T-helper 1 cell treated with Interleukin-12 subunit alpha and Interleukin-12 subunit beta and Interleukin-4 antibody, amounts not matched to agents 30 ng/mL and 1 ng/mL, for 36 hours (primary cell): ENCODE data around the gene KIAA0586. TPM values are rescaled to one million over a fixed set of nuclear protein-coding genes. Genes with fewer than 3 reads are reported as not detected.
"Not testable (repeated sequence)": the region's sequence is repeated elsewhere in the genome, so short reads cannot be mapped to it uniquely, and the experiment has no call there.

Source experiments
- intact Hi-C: fragments of 100-400 bp; cut with micrococcal nuclease; formaldehyde crosslinking; loops from one replicate; pipeline ENCODE4 v1.15.1; 2024
- total RNA-seq: library from RNA; stranded (reverse); gene quantifications from 2 replicates; pipeline ENCODE4 v1.2.3, GENCODE V29; 2022

The KIAA0586 gene
- total RNA-seq, 1 donor from 2014 or later, result 26.9 TPM

GRCh38 chr14:58463147-58463546 is 35.6 kb downstream of the KIAA0586 start:
- intact Hi-C loops, result no loop called here

- intact Hi-C loops, result no loop called here
Measured at GRCh38 chr14:58464652-58465051, 37.1 kb downstream of the KIAA0586 start.

DNA sequence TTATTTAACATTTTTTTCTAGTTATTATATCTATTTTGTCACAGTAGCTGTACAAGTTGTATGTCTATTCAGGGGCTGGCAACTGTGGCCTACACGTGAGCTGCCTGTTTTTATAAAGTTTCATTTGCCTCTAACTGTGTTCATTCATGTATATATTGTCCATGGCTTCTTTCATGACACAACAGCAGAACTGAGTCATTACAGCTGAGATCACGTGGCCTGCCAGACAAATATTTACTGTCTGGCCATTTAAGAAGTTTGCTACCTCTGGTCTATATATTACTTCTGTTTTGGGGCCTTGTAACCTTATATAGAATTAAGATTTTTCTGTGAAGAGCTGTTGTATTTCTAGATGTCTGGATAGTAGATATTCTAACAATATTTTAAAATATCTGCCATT is 37.9 kb downstream of the KIAA0586 start:
- intact Hi-C loops, result no loop called here

DNA sequence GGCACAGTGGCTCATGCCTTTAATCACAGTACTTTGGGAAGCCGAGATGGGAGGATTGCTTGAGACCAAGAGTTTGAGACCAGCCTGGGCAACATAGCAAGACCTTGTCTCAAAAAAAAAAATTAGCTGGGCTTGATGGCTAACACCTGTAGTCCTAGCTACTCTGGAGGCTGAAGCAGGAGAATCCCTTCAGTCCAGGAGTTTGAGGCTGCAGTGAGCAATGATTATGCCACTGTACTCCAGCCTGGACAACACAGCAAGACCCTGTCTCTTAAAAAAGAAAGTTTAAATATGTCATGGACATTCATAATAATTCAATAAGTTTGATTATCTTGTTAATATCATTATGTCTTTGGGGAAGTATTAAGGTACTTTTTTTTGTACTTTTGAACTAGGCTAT is 38.9 kb downstream of the KIAA0586 start:
- intact Hi-C loops, result no loop called here

DNA sequence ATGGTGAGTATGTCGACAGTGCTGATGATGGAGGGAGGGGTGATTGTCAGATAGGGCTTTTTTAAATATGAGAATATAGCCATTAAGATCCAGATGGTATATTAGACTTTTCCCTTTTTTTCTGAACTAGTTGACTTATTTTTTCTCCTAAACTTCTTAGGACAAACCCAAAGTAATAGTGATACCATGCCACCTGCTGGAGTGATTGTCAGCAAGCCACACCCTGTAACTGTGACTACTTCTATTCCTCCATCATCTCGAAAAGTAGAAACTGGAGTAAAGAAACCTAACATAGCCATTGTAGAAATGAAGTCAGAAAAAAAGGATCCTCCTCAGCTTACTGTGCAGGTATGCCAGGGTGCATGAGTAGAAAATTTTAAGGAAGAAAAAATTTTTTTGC is 40.1 kb downstream of the KIAA0586 start:
- intact Hi-C loops, result no loop called here

GRCh38 chr14:58469309-58469708 is 41.8 kb downstream of the KIAA0586 start:
- intact Hi-C loops, result no loop called here

GRCh38 chr14:58476320-58476719 is 48.8 kb downstream of the KIAA0586 start:
- intact Hi-C loops, result no loop called here

GRCh38 chr14:58477653-58478052 is 50.1 kb downstream of the KIAA0586 start:
- intact Hi-C loops, result no loop called here

- intact Hi-C loops, result not testable (repeated sequence)
Measured at GRCh38 chr14:58478329-58478728, 50.8 kb downstream of the KIAA0586 start.

DNA sequence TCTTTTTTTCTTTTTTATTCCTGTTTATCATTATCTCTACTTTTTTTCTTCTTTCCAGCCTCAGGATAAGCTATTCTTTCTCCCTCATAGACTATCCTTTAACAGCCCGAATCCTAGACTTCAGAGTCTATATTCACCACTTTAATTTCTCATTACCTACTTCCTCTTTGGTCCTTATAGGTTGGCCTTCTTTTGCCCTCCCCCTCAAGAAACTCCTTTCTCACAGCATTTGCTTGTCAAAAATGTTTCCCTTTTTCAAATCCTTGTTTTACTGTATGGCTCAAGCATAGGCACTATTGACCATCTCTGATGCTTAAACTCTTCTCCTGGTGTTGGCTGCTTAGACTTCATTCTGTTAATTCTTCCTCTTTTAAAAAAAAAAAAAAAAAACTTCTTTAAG is 52.5 kb downstream of the KIAA0586 start:
- intact Hi-C loops, result no loop called here

DNA sequence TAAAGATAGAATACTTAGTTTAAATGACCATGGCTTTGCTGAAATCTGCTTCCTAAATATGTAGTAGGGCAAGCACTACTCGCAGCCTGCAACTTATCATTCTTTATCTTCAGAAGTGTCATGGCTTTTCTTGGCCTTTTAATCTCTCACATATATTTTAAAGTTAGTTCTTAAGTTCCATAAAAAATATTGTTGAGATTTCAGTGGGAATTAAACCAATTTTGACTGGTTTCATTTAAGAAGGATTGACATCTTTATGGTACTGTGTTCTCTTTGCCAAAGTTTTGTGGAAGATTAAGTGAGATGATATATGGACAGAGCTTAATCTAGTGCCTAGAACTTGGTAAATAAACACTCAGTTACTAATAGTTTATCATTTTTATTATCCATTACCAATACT is 56.7 kb downstream of the KIAA0586 start:
- intact Hi-C loops, result no loop called here

DNA sequence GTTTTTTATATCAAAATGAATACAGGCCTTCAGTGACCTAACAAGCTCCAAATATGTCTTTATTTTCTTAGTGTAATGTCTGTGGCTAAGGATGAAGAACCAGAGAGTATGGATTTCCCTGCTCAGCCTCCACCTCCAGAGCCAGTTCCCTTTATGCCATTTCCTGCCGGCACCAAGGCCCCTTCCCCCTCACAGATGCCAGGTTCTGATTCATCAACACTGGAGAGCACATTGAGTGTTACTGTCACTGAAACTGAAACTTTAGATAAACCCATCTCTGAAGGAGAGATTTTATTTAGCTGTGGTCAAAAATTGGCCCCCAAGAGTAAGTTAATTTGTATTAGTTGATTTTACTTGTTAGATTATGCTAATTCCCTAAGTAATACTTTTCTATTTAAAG is 61.0 kb downstream of the KIAA0586 start:
- intact Hi-C loops, result no loop called here

DNA sequence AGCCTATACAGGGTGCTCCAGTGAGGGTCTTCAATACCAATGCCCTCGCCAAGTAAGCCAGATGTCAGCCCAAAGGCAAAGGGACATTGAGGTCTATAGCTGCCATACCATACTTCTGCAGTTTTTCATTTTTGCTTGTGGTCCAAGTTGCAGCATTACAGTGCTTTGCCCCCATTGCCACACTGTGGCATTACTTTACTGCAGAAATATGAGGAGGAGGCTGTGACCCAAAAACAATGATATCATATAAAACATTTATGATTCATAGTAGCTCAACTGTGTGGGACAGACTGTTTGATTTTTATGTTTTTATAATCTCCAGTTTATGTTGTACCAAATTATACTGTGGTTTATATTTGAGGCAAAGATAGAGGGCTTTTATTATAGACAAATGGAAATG is 64.1 kb downstream of the KIAA0586 start:
- intact Hi-C loops, result no loop called here

- intact Hi-C loops, result no loop called here
Measured at GRCh38 chr14:58492044-58492443, 64.5 kb downstream of the KIAA0586 start.

DNA sequence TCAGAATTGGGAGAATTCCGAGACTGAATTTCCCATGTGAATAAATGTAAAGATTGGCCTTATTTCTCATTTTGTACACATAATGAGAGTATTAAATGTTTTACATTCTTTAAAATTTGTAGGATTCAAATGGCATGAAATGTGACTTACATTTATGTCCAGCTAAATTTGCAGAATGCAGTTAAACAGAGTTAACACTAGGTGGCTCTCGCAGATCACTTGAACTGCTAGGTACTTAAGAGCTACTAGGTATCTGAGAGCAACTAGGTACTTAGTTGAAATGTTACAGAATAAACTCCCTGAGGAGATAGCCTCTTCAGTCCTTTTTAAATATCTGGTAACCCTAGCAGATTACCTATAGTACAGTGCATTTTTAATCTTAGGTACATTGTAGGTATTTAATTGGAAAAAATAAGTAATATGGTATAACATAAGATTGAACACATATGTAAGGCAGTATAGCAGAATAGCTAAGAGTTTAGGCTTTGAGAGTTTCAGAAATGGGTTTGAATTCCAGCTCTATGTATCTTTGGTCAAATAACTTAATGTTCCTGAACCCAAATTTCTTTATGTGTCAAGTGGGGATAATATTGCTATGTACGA is 73.8 kb downstream of the KIAA0586 start:
- intact Hi-C loops, result loop anchor here (1.0 to 5.0 kb wide), 9 partner anchors 71 to 1075 kb away; partner anchors contain the start of gene CCDC175

GRCh38 chr14:58513272-58513671 is 85.8 kb downstream of the KIAA0586 start:
- intact Hi-C loops, result no loop called here

DNA sequence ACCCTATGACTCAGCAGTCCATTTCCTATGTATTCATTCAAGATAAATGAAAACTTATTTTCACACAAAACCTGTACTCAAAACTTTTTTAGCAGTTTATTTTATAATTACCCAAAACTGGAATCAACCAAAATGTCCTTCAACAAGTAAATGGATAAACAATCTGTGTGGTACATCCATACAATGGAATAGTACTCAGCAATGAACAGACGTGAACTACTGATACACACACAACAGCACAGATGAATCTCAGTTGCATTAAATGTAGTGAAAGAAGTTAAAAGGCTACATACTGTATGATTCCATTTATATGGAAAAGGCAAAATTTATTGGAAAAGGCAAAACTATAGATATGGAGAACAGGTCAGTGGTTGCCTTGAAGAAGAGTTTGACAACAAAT is 90.1 kb downstream of the KIAA0586 start:
- intact Hi-C loops, result no loop called here

GRCh38 chr14:58525691-58526090 is 98.2 kb downstream of the KIAA0586 start:
- intact Hi-C loops, result not testable (repeated sequence)

GRCh38 chr14:58533446-58533845 is 105.9 kb downstream of the KIAA0586 start:
- intact Hi-C loops, result no loop called here

DNA sequence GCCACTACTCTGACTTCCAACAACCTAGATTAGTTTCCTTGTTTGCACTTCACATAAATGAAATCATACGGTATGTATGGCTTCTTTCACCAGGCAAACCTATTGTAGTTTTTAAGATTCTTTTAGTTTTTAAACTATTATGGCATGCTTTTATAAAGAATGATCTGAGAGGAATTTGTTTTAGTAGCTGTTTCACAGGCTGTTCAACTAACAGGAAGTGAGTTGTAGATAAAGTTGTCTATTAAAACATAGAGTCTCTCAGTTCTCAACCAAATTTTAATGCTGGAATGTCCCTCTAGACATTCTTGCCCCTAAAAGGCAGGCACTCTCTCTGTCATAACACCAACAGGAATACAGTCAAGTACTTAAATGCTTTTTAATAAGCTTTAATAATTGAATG is 107.5 kb downstream of the KIAA0586 start:
- intact Hi-C loops, result no loop called here

DNA sequence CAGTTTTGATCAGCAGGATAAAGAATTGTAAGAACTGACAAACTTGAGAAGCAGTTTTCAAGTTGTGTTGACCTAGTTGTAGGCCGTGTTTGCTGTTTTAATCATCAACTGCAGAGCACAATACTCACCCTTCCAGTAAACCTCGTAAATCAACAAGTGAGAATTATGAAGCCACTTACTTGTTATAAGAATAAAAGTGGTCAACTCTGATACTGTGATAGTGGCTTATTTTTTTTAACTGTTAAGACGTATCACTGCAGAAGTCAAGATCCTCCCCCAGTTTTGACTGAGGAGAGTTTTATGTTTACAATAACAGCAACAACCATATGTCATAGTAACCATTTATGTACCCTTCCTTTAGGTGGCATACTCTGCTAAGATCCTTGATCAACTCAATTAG is 109.5 kb downstream of the KIAA0586 start:
- intact Hi-C loops, result no loop called here

DNA sequence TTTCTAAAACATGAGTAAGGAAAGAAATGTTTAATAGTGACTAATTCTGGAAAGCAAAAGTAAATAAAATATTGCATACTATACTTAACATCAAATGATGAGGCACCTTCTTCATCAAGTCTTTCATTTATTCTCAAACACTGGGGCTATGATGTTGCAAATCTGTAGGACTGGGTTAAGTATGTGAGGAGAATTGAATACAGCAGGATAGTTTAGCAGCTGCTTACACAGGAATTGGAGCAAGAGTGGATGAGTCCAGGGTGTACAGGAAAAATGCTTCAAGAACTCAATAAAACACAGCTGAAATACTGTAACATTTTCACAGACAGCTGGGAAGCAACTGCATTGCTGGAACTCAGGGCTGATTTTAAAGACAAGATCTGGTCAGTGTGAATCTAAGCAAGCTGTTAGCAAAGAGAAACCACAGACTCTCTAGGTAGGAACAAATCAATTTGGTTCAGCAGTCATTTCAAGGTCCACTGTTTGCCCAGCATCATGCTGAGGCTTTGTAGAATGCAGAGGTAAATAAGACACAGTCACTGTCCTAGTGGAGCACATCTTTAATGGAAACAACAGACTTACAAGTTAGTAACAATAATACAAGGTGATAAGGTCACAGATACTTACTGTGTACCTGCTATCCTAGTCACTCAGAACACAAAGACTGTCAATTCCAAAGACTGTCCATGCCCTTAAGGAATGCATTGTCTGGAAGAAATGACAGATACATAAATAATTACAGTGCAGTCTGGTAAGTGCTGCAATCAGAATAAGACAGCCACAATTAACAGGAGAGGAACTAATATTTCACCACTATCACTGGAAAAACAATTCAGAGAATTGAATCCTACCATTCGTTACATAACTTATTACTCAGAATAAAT is 113.5 kb downstream of the KIAA0586 start:
- intact Hi-C loops, result no loop called here

DNA sequence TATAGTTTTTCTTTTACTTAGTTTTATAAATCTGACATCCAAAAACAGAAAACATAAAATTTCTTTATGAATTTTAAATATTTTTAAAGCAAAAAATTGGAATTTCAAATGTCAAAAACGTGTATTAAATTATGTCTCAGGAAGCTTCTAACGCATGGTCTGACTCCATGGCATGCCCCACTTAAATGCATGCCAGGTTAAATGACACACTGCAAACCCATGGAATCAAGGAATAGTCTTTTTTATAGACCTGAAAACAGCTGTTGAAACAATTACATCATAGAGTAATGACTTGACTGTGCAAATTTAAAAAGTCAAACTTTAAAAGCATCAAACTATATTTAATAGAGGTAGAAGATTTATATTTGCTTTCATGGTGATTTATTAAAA is 114.1 kb downstream of the KIAA0586 start:
- intact Hi-C loops, result no loop called here
